Mesendoderm (in vitro differentiated cells): ENCODE measurements around the gene KLC1.

Experiments
- DNase-seq: peaks from one replicate; pipeline ENCODE4 v3.0.0; 2013
- H2AK5ac ChIP-seq: 2 replicates; pipeline ENCODE4 v1.6.1; 2013; ENCODE audit warnings: low read length, inconsistent platforms
- H2BK120ac ChIP-seq: 2 replicates; pipeline ENCODE4 v1.6.1; 2013; ENCODE audit warnings: low read depth, mild to moderate bottlenecking, low read length, moderate library complexity, mixed read lengths
- H2BK15ac ChIP-seq: replicated peaks from 2 replicates; pipeline ENCODE4 v1.6.1; 2013; ENCODE audit warnings: low read depth, mild to moderate bottlenecking, moderate library complexity
- H2BK5ac ChIP-seq: 2 replicates; pipeline ENCODE4 v1.6.1; 2013; ENCODE audit warnings: low read length, inconsistent platforms
- H3K18ac ChIP-seq: 2 replicates; pipeline ENCODE4 v1.6.1; 2013; ENCODE audit warnings: mild to moderate bottlenecking, low read length, mixed read lengths
- H3K23ac ChIP-seq: one replicate; pipeline ENCODE4 v1.6.1; 2013; ENCODE audit warnings: low read length
- H3K27ac ChIP-seq: 2 replicates; pipeline ENCODE4 v1.5.1; 2013; ENCODE audit warnings: low read depth, mild to moderate bottlenecking, inconsistent platforms, low read length, moderate library complexity
- H3K27me3 ChIP-seq: 2 replicates; pipeline ENCODE4 v1.6.1; 2013; ENCODE audit warnings: low read length, control low read depth, mild to moderate bottlenecking, inconsistent platforms; ENCODE audit not compliant: insufficient read depth, poor library complexity
- H3K36me3 ChIP-seq: 2 replicates; pipeline ENCODE4 v1.6.1; 2013; ENCODE audit warnings: low read length, inconsistent platforms; ENCODE audit not compliant: control insufficient read depth, insufficient read depth
- H3K4ac ChIP-seq: one replicate; pipeline ENCODE4 v1.6.1; 2013; ENCODE audit warnings: low read depth, mild to moderate bottlenecking, low read length, moderate library complexity
- H3K4me1 ChIP-seq: 2 replicates; pipeline ENCODE4 v1.6.1; 2013; ENCODE audit warnings: low read depth, low read length, inconsistent platforms; ENCODE audit not compliant: control insufficient read depth
- H3K4me2 ChIP-seq: 2 replicates; pipeline ENCODE4 v1.6.1; 2013; ENCODE audit warnings: low read length
- H3K4me3 ChIP-seq: 2 replicates; pipeline ENCODE4 v1.5.1; 2013; ENCODE audit warnings: mild to moderate bottlenecking, low read length
- H3K56ac ChIP-seq: one replicate; pipeline ENCODE4 v1.6.1; 2013; ENCODE audit warnings: low read length
- H3K79me1 ChIP-seq: 2 replicates; pipeline ENCODE4 v1.6.1; 2013; ENCODE audit warnings: low read length, inconsistent platforms
- H3K79me2 ChIP-seq: 2 replicates; pipeline ENCODE4 v1.6.1; 2013; ENCODE audit warnings: mild to moderate bottlenecking, low read length; ENCODE audit not compliant: control insufficient read depth, insufficient read depth
- H3K9ac ChIP-seq: 2 replicates; pipeline ENCODE4 v1.6.1; 2013; ENCODE audit warnings: low read length, inconsistent platforms
- H4K5ac ChIP-seq: one replicate; pipeline ENCODE4 v1.6.1; 2013; ENCODE audit warnings: low read length
- H4K8ac ChIP-seq: one replicate; pipeline ENCODE4 v1.6.1; 2013; ENCODE audit warnings: low read depth, mild to moderate bottlenecking, control low read depth, low read length, moderate library complexity
- WGBS: extraction: QIAGEN DNeasy Blood & Tissue Kit; methylation state at CpG from one replicate; pipeline ENCODE4 v1.1.7; 2013; ENCODE audit warnings: low lambda C conversion rate, missing lambda C conversion rate; ENCODE audit not compliant: insufficient coverage; ENCODE audit errors: extremely low coverage; 5-methylcytosine and 5-hydroxymethylcytosine counted together

KLC1 gene

DNA sequence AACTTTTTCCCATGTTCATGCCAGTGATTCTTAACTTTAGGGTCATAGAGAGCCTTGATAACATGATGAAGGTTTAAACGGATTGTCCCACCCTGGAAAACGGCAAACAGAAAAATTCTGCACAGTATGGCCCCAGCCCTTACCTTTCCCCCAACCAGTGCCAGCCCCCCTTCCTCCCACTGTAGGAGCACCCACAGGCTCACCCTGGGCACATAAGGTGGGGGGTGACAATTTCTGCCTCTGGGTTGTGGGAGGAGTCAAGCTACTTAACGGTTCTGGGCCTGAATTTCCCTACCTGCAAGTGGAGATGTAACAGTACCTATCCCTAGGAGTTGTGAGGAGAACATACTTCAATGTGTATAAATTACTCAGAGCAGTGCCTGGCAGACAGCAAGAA is 68.2 kb downstream of the KLC1 start:
- Histone ChIP-seq H3K79me2 (no peaks in the 10 kb centered on the region), H3K36me3 (peaks cover 1% of the 10 kb centered on the region), H4K5ac (no peak overlapping the region), H3K18ac (no peak overlapping the region), H3K27ac (no peak overlapping the region), H2BK120ac (no peak overlapping the region), H3K4ac (no peak overlapping the region), H3K27me3 (no peaks in the 10 kb centered on the region), H3K79me1 (no peaks in the 10 kb centered on the region), H3K4me1 (no peaks in the 10 kb centered on the region), H3K9ac (no peak overlapping the region), H3K4me3 (no peak overlapping the region), H2AK5ac (no peak overlapping the region), H3K56ac (no peak overlapping the region), H3K23ac (no peak overlapping the region), H3K4me2 (no peak overlapping the region), H4K8ac (no peak overlapping the region), H2BK5ac (no peak overlapping the region), H2BK15ac (no peak overlapping the region)
- DNase-seq, result no peak
- WGBS, result no CpG with 5 or more reads among the region's 3 CpGs

DNA sequence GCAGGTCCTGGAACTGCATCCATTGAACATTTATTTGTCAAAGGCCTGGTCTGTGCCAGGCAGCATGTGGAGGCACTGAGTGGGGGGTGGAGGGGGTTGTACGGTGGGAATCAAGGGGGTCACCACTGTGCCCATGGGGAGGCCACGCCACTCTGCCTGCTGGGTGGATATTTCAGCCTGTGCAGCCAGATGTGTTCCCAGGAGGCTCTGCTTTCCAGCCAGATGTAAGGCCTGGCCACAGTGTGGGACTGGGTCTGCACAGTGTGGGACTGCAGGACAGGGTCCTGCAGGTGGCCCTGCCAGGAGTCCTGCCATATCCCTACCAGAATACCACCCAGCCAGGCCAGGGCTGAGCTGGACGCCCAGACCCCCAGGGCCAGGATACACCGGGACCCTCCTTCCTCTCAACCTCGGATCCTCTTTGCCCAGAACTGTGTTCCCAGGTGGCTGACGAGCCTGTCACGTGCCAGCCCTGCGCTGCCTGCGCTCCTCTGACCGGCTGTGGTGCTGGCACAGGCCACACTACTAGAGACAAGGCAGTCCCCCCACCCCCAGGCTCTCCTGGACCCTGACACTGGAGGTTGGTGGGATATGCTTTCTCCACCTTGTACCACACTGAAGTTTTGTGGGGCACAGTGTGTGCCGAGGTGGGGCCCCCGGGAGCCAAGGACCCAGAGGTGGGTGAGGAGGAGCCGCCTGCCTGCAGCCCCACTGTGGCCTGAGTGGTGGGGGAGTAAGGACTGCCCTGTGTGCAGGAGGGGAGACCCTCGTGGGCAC is 68.8 kb downstream of the KLC1 start:
- Histone ChIP-seq H3K79me1 (no peaks in the 10 kb centered on the region), H3K9ac (no peak overlapping the region), H4K8ac (no peak overlapping the region), H3K27me3 (no peaks in the 10 kb centered on the region), H2AK5ac (no peak overlapping the region), H3K56ac (no peak overlapping the region), H3K79me2 (no peaks in the 10 kb centered on the region), H2BK15ac (no peak overlapping the region), H3K18ac (no peak overlapping the region), H2BK120ac (no peak overlapping the region), H4K5ac (no peak overlapping the region), H2BK5ac (no peak overlapping the region), H3K4me3 (no peak overlapping the region), H3K36me3 (peaks cover 2% of the 10 kb centered on the region), H3K4me2 (no peak overlapping the region), H3K23ac (no peak overlapping the region), H3K4me1 (no peaks in the 10 kb centered on the region), H3K27ac (no peak overlapping the region), H3K4ac (no peak overlapping the region)
- WGBS, result no CpG with 5 or more reads among the region's 14 CpGs
- no peak for DNase-seq

DNA sequence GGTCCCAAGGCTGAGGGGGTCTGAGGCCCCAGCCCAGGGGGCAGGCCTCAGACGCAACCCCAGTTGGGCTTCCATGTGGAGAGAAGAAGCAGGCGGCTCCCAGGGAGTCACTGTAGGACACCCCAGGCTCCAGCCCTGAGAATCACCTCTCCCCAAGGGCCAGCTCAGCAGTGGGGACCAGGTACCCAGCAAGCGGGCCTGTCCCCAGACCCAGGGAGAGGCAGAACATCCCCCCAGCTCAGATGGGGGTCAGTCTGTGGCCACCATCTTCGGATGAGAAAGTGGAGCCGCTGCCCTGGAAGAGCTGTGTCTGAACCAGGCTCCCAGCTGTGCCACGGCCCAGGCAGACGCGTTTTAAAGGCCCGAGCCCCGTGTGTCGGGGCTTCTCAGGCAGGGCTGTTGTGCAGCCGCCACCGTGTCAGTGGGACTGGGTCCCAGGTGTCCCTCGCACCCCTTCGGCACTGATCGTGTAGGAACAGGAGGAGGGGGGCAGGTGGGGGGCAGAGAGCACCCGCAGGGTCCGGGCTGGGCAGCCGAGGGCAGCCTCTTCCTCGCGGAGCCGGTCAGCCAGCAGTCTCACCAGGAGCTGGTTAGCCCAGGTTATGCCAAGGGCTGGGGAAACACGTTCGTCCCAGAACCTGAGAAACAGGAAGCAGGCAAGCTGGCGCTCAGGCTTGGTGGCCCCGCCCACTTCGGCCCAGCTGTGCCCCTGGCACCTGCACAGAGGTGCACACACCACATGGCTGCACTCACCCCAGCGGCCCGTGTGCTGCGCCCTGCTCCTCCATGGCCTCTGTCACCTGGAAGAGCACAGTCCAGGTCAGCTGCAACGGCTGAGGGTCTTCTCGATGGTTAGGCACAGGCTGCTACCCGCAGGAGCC is 69.6 kb downstream of the KLC1 start:
- no peak for DNase-seq
- Histone ChIP-seq H3K4ac (no peak overlapping the region), H3K4me2 (no peak overlapping the region), H3K23ac (no peak overlapping the region), H3K79me2 (no peaks in the 10 kb centered on the region), H3K18ac (no peak overlapping the region), H2AK5ac (no peak overlapping the region), H3K4me1 (no peaks in the 10 kb centered on the region), H4K8ac (no peak overlapping the region), H3K79me1 (no peaks in the 10 kb centered on the region), H2BK5ac (no peak overlapping the region), H3K27ac (no peak overlapping the region), H3K27me3 (no peaks in the 10 kb centered on the region), H3K56ac (no peak overlapping the region), H2BK15ac (no peak overlapping the region), H3K4me3 (no peak overlapping the region), H3K9ac (no peak overlapping the region), H2BK120ac (no peak overlapping the region), H4K5ac (no peak overlapping the region), H3K36me3 (peaks cover 4% of the 10 kb centered on the region)
- no CpG with 5 or more reads among the region's 33 CpGs for WGBS

DNA sequence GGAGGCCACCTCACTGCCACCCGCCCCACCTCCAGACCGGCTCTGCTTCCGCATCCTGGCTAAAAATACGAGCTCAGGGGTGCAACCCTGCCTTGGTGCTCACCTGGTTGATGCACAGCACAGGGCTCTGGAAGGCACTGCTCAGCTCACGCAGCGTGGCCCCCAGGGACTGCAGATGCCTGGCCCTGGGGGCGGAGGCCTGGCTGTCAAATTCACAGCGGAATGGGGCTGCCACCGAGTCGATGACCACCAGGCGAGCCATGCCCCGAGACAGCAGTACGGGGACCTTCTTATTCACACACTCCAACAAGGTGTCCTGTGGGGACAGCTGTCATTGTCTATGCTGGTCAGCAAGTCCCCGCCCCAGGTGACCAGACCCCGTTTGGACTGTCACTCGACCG is 70.2 kb downstream of the KLC1 start:
- no peak for DNase-seq

DNA sequence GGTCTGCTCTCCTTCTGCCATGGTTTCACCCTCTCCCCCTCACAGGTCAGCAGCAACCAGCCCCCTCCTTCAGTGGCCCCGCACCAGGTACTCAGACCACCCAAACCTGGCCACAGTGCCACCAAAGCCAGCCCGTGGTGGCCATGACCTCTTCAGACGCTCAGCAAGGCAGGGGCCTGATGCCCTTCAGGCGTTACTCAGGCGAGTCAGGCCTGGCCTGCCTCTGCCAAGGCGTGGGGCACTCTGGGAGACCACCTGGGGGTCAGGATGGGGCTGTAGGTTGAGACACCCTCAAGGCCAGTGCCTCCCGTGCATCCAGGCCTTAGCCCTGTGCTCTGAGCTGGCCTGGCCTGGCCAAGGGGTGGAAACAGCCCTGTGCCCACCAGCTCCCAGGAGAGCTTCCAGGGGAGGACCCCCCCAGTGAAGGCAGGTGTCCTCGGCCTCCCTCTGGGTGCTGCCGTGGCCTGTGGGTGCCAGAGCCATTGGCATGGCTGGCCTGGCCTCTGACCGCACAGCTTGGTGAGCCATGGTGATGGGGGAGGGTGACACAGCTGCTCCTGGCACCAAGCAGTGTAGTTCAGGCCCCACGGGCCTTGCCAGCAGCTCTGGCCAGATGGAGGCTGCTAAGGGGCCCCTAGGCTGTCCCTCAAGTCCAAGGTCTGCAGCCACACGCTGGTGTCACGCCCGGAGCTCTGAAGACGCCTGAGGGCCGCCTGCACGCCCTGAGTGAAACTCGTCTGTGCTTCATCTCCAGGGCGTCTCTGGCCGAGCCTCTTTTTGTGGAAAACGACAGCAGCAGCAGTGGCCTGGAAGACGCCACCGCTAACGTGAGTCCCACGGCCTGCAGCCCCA is 71.1 kb downstream of the KLC1 start:
- Histone ChIP-seq H3K27me3 (no peaks in the 10 kb centered on the region), H3K23ac (no peak overlapping the region), H4K5ac (no peak overlapping the region), H3K36me3 (peaks cover 7% of the 10 kb centered on the region), H3K4ac (no peak overlapping the region), H2AK5ac (no peak overlapping the region), H3K56ac (no peak overlapping the region), H2BK5ac (no peak overlapping the region), H3K79me1 (no peaks in the 10 kb centered on the region), H3K18ac (no peak overlapping the region), H3K79me2 (no peaks in the 10 kb centered on the region), H2BK120ac (no peak overlapping the region), H3K4me2 (no peak overlapping the region), H4K8ac (no peak overlapping the region), H3K9ac (no peak overlapping the region), H3K4me1 (no peaks in the 10 kb centered on the region), H2BK15ac (no peak overlapping the region), H3K27ac (no peak overlapping the region), H3K4me3 (no peak overlapping the region)
- no peak for DNase-seq
- WGBS, result no CpG with 5 or more reads among the region's 25 CpGs

More for the DNA sequence above, 70.2 kb downstream of the KLC1 start:
- no peak overlapping the region for H3K4me2 ChIP-seq
- H2BK5ac ChIP-seq, result no peak overlapping the region
- H2AK5ac ChIP-seq, result no peak overlapping the region
- no peak overlapping the region for H4K8ac ChIP-seq
- H3K79me2 ChIP-seq, result no peaks in the 10 kb centered on the region
- no peak overlapping the region for H3K23ac ChIP-seq
- H3K79me1 ChIP-seq, result no peaks in the 10 kb centered on the region
- H3K9ac ChIP-seq, result no peak overlapping the region
- H3K27me3 ChIP-seq, result no peaks in the 10 kb centered on the region
- H3K18ac ChIP-seq, result no peak overlapping the region
- no peaks in the 10 kb centered on the region for H3K4me1 ChIP-seq
- no peak overlapping the region for H3K56ac ChIP-seq
- no peak overlapping the region for H3K4ac ChIP-seq
- no peak overlapping the region for H2BK15ac ChIP-seq
- no peak overlapping the region for H3K27ac ChIP-seq
- no CpG with 5 or more reads among the region's 17 CpGs for WGBS
- H3K4me3 ChIP-seq, result no peak overlapping the region
- H2BK120ac ChIP-seq, result no peak overlapping the region
- peaks cover 7% of the 10 kb centered on the region for H3K36me3 ChIP-seq
- H4K5ac ChIP-seq, result no peak overlapping the region
